ELR (cell line): ENCODE measurements around the gene ELOVL6.
"Not testable (repeated sequence)": the region's sequence is repeated elsewhere in the genome, so short reads cannot be mapped to it uniquely, and the experiment has no call there.

Experiments
- DNase-seq: peaks from one replicate; pipeline ENCODE4 v3.0.0-alpha.2; 2015; ENCODE audit warnings: low read depth

Gene ELOVL6

DNA sequence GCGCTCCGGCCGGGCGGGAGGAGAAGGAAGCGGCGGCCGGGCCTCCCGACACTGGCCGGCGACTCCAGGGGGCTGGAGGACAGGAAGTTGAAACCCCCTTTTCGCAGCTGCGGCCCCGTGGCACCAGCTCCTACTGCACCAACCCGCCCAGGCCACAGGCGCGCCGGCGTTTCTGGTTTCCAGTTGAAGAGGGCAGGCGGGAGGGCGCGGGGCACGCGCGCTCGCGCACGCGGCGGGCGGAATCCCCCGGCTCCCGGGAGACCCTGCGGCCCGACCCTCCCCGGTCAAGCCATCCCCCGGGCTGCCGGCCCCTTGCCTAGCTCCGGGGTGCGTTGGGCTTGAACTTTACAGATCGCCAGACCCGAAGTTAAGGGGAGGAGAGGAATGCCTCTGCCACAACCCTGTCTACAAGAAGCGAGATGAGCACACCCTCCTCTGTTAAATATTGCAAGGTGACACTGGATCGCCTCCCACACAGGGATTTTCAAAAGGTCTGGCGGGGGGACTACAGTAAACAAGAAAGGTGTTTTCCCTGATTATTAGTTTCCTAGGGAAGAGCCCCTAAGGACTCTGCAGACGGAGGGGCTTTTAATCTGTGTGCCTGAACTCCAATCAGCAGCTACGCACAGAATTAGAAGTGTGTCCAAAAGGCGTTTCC is 1.4 kb downstream of the ELOVL6 start:
- peak; percentile 38 for DNase-seq

DNA sequence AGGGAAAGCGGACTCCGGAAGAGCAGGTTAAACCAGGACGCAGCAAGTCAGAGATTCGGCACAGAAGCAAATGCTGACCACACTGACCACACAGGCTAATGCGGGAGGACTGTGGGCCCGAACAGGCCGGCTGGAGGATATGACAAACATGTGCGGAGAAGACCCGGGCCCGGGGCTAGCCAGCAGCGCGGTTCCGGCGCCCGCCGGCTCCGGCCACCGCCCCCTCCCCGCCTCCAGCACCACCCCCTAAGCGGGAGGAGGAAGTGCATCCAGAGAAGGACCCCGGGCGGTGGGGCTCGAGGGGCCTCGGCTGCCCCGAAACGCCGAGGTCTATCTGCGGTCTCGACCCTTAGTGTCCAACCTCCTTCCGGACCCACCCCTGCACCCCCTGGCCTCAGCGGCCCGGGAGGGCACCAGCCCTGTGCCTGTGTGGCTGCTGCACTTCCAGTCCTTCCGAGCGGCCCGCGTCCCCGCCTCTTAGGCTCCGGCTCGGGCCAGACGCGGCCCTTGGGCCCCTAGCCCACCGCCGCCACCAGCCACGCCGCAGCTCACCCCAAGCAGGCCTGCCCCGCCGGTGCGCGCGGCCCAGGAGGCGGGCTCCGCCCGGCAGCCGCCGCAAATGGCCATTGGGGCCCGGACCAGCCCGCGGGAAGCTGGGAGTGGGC is 2.1 kb downstream of the ELOVL6 start:
- peak; percentile 58 for DNase-seq

DNA sequence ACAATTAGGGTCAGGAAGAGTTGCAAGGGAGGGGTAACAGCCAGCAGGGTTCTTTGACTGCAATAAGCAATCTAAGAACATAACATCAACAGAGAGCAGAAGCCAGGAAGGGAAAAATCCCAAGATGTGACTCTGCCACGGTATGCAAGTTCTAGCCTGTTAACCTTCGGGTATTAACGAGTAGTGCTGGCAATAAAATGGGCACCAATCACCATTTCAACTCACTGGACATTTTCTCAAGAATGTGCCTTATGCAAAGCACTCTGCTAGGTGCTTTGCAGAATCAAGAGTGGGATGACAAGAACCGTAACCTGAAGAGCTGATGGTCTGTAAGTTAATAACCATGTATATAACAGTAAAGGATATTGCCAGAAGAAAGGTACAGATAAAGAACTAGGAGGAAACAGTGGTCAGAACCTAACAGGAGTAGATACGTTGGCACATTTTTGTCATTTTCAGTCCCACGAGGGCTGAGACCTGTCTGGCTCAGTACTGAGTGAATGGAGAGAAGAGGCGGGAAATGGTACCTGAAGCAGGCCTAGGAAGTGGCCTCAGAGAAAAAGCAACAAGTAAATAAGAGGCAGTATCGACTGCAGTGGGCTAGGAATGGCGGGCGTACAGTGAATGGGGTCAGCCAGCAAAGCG is 2.7 kb downstream of the ELOVL6 start:
- no peak for DNase-seq

DNA sequence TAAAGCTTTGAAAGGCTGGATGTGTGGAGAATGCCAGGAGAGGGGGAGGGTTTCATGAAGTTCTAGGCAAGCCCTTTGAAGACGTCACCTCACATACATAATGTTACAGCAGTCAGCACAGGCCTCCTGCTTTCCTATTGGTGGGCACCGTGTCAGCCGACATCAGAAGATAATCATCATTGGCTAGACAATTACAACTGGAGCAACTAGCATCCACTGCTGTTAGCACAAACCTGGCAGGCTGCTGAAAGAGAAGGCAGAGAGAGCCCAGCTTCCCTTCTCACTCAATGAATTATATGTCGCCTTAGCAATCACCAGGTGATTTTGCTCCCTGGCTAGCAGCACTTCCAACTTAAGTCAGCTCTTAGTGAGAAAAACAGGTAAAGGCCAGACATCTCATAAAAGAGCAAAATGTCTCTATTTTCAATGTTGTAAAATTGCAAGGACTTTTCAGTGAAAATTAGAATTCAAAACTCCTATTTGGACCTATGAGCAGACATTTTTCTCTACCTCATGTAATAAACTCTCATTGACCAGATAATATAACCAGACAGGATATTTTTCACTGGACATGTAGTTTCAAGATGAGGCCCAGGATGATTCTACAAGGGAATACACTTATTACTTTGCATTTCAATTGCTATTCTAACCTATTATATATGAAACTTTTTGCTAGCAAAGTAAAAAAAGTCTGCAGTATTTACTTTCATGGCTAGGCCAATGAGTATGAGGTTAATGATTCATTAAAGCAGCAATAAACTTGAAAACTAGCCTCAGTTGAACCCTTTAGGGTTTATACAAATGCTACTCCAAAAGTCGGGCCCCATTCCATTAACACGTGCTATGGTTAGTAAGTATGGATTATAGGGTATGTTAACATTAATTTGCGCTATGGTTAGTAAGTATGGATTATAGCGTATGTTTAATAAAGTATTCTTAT is 4.3 kb downstream of the ELOVL6 start:
- DNase-seq, result peak; percentile 52

DNA sequence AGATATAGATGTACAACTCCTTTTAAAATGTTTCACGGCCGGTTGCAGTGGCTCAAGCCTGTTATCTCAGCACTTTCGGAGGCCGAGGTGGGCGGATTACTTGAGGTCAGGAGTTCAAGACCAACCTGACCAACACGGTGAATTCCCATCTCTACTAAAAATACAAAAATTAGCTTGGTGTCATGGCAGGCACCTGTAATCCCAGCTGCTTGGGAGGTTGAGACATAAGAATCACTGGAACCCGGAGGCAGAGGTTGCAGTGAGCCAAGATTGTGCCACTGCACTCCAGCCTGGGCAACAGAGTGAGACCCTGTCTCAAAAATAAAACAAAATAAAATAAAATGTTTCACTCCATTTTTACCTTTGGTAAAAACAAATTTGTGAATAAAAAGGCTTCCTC is 5.1 kb downstream of the ELOVL6 start:
- not testable (repeated sequence) for DNase-seq

DNA sequence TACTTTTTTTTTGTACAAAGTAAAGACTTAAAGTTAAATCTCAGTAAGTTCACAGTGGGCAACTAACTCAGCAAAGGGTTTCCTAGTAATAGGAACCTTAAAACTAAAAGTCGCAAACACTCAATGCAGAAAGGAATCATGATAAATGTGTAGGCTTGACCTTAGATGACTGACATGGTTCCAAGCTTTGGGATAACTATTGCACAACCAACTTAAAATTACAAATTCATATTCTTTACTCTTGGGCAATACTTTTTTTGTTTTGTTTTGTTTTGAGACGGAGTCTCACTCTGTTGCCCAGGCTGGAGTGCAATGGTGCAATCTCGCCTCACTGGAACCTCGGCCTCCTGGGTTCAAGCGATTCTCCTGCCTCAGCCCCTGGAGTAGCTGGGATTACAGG is 8.2 kb downstream of the ELOVL6 start:
- no peak for DNase-seq

DNA sequence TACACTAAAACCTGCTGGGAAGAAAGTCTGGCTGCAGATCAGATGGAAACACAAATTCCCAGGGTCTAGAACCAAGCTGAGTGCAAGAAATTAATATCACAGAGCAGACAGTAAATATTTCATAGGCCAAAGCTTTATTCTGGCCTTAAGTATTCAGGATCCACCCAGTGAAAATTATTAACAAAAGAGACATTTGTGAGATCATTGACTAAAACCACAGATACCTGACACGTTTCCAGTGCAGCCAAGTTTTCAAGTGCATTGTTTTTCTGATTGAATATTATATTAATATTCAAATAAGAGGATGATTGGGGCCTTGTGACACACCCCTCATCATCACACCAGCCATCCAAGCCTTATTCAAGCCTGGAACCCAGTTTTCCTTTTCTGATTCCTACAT is 10.3 kb downstream of the ELOVL6 start:
- no peak for DNase-seq

DNA sequence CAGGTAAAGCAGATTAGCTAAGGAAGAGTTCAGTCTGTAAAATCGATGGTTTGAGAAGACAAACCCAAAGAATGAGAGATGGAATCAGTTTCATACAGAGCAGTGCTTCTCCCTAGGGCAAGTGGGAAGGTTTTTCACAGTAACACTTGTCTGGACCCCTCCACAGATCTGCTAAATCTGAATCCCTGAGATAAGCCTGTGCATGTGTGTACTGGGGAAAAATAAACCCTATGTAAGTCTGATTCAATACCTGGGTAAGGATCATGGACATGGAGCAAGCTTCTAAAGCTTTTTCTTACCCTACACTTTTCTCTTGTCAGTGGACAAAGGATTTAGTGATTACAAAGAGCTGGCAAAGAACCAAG is 13.6 kb downstream of the ELOVL6 start:
- no peak for DNase-seq

DNA sequence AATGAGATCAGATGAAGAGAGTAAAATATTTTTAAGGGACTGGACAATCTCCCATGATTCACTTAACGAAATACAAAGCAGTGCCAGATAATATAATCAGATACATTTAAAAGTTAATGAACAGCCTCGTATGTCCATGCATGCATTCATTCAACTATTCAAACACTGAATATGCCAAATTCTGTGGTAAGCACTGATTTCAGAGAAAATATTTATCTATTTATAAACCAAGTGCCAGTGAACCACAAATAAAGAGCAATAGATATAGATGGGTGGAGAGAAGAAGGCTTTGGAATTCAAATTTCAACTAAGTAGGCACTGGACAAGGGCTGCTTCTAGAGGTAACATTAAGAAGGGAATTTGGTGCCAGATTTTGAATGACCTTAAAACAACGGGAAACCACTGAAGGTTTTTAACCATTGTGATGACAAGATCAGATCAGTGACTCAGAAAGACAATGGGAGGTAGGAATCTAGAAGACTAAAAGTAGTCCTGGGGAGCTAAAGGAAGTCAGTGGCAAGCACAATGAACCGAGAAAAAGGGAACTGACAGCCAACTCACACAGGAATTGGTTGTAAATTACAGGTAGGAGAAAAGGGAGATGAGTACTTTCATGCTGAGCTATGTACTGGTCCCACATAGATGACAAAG is 14.2 kb downstream of the ELOVL6 start:
- DNase-seq, result peak; percentile 45

DNA sequence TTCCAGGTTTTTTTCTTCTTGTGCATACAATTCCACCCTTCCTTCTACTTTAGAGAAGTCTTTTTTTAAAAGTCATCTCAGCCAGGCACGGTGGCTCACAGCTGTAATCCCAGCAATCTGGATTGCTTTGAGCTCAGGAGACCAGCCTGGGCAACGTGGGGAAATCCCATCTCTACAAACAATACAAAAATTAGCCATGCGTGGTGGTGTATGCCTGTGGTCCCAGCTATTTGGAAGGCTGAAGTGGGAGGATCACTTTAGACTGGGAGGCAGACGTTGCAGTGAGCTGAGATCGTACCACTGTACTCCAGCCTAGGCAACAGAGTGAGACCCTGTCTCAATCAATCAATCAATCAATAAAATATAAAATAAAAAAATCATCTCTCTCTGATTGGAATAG is 14.8 kb downstream of the ELOVL6 start:
- no peak for DNase-seq

DNA sequence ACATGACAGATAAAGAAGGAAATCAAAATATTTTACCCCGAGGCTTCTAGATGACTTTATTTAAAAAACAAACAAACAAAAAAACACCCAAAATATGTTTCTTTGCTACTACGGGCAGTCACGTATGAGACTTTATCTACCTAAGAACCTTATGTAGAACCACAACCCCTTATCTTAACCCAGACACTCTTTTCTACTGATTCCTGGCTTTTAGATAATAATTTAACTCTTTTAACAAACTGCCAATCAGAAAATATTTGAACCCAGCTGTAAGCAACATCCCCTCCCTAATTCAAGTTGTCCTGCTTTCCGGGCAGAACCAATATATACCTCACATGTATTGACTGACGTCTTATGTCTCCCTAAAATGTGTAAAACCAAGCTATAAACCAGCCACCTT is 15.4 kb downstream of the ELOVL6 start:
- no peak for DNase-seq

DNA sequence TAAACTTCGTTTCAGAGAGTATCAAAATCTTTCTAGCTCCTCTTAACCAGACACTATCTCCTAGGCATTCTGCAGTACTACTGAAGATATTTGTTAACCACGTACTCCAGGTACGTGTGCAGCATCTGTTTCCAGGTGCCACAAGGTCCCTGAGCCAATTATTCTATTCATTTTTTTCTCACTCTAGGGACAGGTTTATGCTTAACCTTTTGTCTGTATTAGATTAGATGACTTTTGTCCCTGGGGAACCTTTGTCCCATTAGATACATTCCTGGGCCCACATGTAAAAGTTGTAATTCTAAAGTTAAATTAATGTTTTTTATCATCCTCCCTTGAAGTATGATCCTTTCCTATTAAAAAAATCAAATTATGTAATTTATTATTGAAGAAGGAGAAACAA is 16.5 kb downstream of the ELOVL6 start:
- DNase-seq, result no peak

DNA sequence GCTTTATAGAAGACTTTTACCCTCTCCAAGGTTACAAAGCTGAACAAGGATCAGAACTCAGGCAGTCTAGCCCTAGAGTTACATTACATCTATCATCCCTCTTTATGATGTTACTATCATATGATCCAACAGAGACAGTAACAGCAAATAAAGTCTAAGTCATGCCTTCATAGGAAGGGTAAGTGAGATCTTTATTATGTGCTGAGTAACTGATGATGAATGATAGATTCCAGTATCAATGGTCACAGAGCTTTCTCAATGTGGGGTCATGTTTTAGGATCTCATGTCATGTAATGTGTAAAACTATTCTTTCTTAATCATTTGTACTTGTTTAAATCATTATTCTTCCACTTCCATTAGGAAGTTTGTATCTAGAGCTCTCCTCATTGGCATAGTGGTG is 22.8 kb downstream of the ELOVL6 start:
- DNase-seq, result peak; percentile 51

DNA sequence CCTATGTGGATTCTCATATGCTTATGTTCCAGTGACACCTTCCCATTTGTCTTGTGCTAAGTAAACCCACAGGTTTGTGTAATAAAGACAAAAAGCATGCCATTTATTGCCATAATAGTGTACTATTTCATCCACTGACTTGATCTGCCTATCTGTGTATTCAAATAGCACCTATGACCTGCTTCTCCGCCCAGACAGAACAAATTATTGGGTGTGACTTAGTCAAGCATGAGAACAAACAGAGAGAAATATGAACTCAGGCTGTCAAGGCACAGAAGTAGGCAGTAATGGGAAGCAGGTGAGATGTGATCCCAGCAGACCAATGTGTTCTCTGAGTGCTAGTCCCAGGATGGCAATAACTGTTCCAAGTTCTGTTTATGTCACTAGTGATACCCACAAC is 25.4 kb downstream of the ELOVL6 start:
- no peak for DNase-seq

DNA sequence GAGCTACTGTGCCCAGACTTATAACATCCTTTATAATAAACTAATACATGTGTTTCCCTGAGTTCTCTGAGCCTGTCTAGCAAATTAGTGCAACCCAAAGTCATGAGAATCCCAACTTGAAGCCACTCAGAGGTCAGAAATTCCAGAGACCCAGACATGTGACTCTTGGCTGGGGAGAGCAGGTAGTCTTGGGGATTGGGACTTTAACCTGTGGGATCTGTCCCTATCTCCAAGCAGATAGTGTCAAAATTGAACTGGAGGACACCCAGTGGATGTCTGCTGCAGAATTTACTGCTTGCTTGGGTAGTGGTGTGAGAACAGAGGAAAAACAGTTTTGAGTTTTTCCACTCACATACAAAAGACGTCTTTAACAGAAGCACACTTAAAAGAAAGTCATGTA is 26.4 kb downstream of the ELOVL6 start:
- DNase-seq, result no peak

DNA sequence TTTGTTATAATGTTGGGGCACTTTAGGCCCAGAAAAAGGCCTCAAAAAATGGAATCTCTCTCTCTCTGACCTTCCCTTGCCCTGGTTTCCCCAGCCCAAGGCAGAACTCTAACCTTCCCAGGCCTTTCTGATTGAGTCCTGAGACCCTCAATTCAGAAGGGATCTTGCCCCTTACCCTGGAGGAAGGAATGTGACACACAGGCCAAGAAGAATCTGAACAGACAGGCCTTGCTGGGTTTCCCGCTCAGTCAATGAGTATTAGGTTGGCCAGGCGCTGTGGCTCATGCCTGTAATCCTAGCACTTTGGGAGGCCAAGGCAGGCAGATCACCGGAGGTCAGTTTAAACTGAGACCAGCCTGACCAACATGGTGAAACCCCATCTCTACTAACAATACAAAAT is 27.6 kb downstream of the ELOVL6 start:
- DNase-seq, result no peak

DNA sequence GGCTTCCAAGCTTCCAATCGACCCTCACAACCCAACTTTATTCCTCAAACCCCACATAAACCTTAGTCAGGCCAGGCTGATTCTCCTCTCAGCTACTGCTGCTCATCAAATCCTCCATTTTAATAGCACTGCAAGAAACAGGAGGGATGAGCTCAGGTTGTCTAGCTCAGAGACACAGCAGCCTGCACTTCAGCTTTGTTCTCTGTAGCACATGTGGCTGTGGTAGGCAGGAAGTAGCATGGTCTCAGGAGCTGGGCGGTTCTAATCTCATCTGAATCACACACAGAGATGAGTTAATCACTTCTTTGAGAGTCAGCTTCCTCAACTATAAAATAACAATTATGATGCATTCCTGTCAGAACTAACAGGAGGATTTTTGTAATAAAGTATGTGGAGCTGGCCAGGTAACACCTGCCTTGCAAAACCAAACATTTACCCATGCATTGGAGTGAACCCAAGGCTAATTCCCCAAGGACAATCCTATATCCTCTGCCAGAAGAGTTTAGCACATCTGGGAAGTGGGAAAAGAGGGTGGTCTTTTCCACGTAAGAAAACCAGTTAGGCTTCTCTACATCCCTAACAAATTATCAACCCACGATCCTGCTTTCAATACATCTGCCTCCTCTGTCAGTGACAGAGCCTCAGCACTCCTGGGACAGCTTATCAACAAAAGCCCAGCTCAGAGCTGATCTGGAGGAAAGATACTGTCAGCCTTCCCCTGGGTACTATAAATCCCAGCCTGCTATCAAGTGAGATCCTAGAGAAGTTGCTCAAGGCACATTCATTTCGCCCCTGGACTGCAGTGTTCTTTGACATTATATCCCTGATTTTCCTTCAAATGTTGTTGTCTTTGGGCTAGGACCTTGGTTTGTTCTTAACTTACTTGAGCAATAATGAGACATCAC is 32.8 kb downstream of the ELOVL6 start:
- peak; percentile 90 for DNase-seq

DNA sequence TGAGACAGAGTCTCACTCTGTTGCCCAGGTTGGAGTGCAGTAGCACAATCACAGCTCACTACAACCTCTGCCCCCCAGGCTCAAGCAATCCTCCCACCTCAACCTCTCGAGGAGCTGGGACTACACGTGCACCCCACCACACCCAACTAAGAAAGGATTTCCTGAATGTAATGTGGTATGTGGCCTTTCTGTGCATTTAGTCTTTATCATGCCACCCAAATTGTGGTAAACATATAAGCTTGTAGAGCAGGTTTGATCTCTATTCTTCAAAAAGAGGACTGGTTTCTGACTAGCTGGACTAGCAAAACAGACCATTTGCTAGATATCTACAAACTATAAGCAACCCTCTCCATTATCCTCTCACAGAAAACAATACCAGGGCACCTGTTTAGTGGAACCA is 33.6 kb downstream of the ELOVL6 start:
- no peak for DNase-seq

DNA sequence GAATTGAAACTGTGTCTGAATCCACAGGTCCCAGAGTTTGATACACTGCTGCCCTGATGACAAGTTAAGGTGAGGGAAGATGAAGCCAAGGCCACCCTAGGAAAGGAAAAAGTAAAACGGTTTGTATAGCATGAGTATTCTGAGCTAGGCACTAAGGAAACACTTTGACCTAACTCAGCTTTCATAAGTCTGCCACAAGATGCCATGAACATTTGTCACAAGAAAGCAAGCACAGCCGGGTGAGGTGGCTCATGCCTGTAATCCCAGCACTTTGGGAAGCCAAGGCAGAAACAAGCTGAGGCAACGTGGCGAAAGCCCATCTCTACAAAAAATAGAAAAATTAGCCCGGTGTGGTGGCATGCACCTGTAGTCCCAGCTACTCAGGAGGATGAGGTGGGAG is 34.2 kb downstream of the ELOVL6 start:
- peak; percentile 83 for DNase-seq

DNA sequence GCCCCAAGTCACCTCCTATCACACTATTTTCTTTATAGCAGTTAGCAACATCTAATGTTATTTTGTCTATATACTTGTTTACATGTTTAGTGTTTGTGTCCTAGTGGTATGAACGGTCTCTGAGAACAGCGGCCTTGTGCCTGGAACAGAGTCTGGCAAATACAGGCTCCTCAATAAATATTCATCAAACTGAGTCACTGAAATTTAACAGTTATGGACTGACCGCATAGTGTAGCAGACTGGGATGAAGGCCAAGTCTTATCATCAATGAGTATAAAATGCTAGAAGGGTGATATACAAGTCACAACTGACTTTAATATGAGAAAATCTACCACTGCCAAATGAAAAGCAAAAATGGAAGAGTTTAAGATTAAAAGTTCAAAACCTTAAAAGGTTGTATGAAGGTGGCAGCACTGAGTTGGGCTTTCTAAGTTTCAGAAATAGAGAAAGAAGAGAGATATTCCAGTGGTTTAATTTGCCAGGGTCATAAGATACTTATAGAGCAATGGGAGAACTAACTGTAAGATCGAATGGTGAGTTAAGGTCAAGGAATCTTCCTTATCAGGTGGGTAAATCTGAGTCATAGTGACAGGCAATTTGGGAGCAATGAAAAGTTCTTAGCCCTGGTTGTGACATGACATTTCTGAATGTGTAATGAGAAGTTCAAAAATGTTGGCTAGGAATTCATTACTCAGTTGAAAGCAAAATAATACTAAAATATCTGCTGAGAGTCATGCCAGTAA is 34.9 kb downstream of the ELOVL6 start:
- DNase-seq, result peak; percentile 85
